HG03175 (cell line): ENCODE data around the gene GPR135.

ENCODE experiments used
- ATAC-seq: cut with Tn5 transposase; IDR thresholded peaks from one replicate; pipeline ENCODE4 v1.9.1; 2021; ENCODE audit warnings: mild to moderate bottlenecking, moderate library complexity; ENCODE audit not compliant: unreplicated experiment

Gene GPR135, protein sequence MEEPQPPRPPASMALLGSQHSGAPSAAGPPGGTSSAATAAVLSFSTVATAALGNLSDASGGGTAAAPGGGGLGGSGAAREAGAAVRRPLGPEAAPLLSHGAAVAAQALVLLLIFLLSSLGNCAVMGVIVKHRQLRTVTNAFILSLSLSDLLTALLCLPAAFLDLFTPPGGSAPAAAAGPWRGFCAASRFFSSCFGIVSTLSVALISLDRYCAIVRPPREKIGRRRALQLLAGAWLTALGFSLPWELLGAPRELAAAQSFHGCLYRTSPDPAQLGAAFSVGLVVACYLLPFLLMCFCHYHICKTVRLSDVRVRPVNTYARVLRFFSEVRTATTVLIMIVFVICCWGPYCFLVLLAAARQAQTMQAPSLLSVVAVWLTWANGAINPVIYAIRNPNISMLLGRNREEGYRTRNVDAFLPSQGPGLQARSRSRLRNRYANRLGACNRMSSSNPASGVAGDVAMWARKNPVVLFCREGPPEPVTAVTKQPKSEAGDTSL

DNA sequence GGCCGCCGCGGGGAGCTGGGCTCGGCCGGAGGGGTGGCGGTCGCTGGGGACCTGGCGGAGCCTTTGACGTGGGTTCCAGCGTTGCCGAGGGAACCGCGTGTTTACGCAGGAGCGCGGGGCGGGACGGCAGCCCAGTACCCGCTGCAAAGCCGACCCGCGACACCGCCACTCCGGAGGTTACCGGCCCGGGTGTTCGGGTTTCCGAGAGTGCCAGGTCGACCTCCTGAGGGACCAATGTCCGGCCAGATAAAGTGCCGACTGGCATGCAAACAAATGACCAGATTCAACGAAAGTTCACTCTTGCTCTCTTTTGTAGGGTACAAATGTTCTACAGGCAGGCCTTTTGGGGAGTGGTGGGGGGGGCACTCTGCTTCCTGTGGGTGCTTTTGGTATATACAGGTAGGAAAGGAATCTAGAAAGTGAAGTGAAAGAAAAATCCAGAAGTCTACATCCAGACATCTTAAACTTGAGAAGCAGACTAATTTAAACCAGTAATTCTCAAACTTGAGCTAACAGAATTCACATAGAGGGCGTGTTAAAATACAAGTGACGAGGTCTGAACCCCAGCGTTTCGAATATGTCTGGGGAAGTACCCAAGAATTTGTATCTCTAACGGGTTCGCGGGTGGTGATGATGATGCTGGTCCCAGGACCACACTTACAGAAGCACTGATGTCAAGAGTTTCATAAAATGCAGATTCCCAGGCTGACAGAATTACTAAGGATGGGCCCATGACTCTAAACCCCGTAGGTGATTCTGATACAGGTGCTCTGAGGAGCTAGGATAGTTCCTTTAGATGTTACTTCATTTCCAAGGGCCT lies at the start of gene GPR135:
Gene GPR135 (minus strand): TSS at position 65 of the 820 bp plus-strand sequence. CDS start 154 bp downstream, outside the sequence.
- peak; percentile 32 for ATAC-seq

- peak; percentile 45 for ATAC-seq
Measured at GRCh38 chr14:59511916-59512575, 46.9 kb upstream of the GPR135 start.

- ATAC-seq: no peak
Measured at GRCh38 chr14:59510966-59511365, 45.8 kb upstream of the GPR135 start.

DNA sequence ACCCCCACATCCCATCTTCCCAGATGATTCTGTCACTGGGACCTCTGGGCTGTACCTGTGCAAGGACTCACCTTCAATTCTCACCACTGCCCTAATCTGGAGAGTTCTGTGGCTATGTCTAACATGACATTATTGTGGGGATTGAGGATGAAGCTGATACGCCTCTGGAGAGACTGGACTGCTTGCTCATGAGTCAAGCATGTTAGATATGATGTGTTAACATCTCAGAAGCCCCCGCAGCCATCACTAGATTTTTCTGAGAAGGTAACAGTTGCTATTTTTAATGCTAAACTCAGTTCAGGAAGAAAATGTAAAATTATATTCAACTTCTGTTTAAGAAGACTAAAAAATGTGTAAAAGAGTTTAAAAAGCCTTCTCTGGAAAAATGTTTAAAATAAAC lies 44.8 kb upstream of the GPR135 start:
- ATAC-seq: no peak

DNA sequence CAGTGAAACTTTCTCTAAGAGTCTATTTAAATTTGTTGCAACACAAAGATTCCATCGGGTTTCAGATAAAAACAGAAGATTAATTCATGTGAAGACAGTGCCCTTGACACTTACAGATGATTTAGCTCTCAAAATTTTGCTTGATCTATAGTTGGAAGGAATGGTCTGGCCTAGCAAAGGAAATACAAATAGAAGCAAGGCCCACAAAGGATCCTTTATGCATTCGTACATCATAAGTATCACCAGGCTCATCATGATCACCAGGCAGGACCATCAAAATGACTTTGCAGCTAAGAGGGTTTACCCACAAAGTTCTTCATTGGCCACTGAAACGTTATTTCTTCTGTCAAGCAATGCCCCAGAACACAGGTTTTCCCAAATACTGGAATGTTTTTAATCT lies 43.9 kb upstream of the GPR135 start:
- no peak for ATAC-seq

- no peak for ATAC-seq
Measured at GRCh38 chr14:59507752-59508103, 42.5 kb upstream of the GPR135 start.

DNA sequence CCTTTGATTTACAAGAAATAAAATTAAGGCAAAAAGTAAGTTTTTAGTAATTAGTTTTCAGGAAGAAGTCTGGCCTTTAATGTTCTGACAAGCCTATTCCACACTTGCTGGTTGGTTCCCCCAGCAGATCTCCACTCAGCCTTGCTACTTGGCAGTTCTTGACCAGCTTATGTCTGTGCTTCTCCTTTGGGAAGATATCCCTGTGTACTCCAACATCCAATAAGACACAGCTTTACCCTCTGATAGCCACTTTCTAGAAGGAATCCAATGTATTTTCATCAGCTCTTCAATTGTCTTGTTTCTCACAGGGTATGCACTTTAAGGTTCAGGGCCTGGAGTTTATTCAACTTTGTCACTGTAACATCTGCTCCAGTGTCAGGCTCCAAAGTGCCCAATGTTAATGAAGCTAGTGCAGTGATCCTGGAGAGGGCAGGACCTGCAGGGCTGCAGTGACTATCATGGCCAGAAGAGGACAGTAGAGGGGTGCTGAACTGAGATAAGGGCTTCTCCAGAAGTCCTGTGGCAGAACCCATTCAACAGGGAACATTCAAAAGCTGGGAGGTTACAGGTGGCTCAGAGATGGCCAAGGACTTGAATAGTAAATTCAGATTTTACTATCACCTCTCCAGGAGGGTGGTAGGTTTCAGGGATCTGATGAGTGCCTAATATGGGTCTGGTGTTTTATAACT lies 42.0 kb upstream of the GPR135 start:
- ATAC-seq: peak; percentile 83

DNA sequence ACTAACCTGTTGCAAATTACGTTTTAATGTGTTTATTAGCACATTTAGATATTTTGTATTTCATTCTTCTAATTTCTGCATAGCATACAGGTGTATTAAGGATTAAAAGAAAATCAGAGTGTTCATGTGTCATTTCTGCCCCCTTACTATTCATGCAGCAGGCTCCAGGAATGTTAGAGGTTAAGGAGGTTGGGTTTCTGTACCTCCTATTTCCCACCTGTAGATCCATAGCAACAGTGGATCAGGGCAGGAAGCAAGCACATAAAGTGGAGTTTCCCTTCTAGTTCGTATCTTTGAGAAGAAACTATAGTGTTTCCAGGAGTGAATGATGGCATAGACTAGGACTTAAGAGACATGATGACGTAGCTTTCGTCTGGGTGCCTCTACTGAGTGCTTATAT lies 38.1 kb upstream of the GPR135 start:
- no peak for ATAC-seq

DNA sequence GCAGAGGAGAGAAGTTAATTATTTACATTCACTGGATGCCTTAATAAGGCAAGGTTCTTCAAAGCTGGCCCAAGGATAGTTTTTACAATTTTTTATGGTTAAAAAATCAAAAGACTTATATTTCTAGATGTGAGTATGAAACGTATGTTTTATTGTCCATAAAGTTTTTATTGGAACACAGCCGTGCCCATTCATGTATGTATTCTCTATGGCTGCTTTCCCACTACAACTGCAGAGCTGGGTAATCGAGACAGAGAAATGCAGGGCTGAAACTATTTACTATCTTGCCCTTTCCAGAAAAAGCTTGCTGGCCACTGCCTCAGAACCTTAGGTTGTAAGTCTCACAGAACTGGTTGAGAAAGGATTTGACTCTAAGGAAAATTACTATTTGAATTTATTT lies 35.6 kb upstream of the GPR135 start:
- no peak for ATAC-seq

- ATAC-seq: no peak
Measured at GRCh38 chr14:59492384-59492783, 27.2 kb upstream of the GPR135 start.

DNA sequence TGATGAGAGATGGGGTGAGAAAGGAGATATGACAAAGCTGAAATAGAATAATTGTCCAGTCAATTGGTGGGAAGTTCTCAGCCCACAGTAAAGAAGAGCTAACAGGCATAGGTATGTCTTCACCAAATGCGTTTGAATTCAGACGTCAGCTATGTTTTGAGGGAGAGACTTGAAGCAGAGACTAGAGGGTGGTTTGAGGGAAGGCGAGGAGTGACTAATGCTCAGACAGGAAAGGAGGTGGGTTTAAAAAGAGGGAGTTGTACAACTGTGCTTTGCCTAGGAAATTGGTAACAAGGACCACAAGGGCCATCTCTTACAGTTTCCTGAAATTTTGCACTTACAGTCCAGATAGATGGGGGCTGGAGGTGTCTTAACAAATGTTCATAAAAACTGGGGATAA lies 25.6 kb upstream of the GPR135 start:
- no peak for ATAC-seq

GRCh38 chr14:59484639-59485175 lies 19.5 kb upstream of the GPR135 start:
- peak; percentile 51 for ATAC-seq

DNA sequence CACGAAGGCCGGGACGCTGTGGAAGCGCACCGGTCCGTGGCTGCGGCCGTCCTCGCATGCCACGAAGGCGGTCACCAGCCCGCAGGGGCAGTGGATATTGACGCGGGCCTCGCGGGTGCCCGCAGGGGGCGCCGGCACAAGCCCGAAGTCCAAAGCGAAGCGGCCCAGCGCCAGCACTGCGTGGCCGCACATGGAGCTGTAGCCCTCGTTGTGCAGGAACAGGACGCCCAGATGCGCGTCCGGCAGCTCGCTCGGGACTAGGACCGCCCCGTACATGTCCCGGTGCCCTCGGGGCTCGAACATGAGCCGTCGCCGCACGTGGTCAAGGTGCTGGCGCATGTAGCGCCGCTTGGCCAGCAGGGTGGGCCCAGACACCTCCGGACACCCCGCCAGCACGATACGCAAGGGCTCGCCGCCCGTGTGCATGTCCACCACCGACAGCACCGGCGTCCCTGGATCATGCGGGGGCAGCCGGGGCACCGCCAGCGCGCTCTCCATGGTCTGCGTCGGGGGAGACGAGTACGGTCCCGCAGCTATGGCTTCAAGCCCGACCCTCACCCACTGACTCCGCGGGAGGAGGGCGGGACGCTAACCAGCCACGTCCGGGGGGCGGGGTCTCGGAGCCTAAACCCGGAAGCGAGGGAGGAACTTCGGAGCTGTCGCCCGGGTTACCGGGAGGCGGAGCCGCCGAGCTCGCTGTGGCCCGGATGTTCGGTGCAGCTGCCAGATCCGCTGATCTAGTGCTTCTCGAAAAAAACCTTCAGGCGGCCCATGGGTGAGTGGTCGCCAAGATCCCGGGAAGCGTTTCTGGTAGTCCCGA lies 18.8 kb upstream of the GPR135 start, which contains the start of the genes JKAMP and L3HYPDH:
Gene JKAMP (plus strand): TSS at position 699 of the 820 bp plus-strand sequence. CDS start 73 bp downstream, at position 772.
Gene L3HYPDH (minus strand): TSS at position 590 of the 820 bp plus-strand sequence. CDS start 92 bp downstream, at position 498.
- peak; percentile 91 for ATAC-seq

DNA sequence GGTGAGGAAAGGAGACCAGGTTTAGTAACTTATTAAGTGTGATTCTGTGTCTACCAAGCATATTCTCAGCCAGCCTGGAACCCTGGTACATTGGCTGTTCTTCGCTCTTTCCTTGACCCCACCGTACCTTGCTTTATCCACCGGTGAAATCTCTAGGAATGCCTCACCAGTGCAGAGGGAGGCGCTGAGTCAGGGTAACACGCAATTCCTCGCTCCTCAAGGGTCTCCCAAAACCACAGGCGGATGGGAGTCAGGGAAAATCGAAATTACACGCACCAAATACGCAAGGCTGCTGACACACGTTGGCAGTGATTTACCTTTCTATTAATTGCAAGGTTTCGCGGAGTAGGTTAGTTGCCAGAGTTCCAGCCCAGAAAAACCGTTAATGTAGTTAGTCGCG lies 18.2 kb upstream of the GPR135 start:
- ATAC-seq: no peak

- ATAC-seq: no peak
Measured at GRCh38 chr14:59482541-59483331, 17.6 kb upstream of the GPR135 start.

- ATAC-seq: no peak
Measured at GRCh38 chr14:59481871-59482540, 16.8 kb upstream of the GPR135 start.

DNA sequence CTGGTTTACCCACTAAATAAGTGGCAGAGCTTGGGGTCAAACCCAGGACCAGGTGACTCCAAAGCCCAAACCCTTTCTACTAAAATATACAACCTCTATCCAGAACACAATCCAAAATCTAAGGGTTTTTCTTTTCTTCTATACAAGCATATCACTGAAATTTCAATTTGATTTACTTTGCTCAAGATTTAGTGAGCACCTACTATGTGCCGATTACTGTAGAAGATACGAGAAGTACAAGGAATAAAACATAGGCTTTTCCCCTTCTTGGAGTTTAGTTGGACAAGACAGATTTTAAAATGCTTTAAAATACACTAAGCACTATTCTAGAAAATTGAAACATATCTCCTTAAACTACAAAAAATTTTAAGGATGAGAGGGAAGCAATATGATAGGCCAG lies 16.2 kb upstream of the GPR135 start:
- no peak for ATAC-seq

GRCh38 chr14:59480166-59480565 lies 15.0 kb upstream of the GPR135 start:
- no peak for ATAC-seq
